Neural cell (in vitro differentiated cells): ENCODE measurements around the gene NR2C2AP.

ENCODE experiments used
- CTCF ChIP-seq: fragments of 450-650 bp; IDR thresholded peaks from 2 replicates; pipeline ENCODE4 v1.5.1; 2014; ENCODE audit warnings: antibody characterized with exemption, mild to moderate bottlenecking, moderate library complexity; ENCODE audit not compliant: poor library complexity, severe bottlenecking
- EP300 ChIP-seq: fragments of 450-650 bp; conservative IDR thresholded peaks from 2 replicates; pipeline ENCODE4 v1.6.1; 2014; ENCODE audit warnings: antibody characterized with exemption, mild to moderate bottlenecking, moderate library complexity; ENCODE audit not compliant: poor library complexity, severe bottlenecking
- POLR2AphosphoS5 ChIP-seq: IDR thresholded peaks from 2 replicates; pipeline ENCODE4 v1.6.1; 2012
- REST ChIP-seq: IDR thresholded peaks from 2 replicates; pipeline ENCODE4 v1.6.1; 2012; ENCODE audit warnings: borderline replicate concordance
- SMC3 ChIP-seq: fragments of 450-650 bp; conservative IDR thresholded peaks from 2 replicates; pipeline ENCODE4 v1.6.1; 2014; ENCODE audit warnings: antibody characterized with exemption, mild to moderate bottlenecking, moderate library complexity; ENCODE audit not compliant: poor library complexity
- TAF1 ChIP-seq: IDR thresholded peaks from 2 replicates; pipeline ENCODE4 v1.6.1; 2012; ENCODE audit warnings: low read depth

DNA sequence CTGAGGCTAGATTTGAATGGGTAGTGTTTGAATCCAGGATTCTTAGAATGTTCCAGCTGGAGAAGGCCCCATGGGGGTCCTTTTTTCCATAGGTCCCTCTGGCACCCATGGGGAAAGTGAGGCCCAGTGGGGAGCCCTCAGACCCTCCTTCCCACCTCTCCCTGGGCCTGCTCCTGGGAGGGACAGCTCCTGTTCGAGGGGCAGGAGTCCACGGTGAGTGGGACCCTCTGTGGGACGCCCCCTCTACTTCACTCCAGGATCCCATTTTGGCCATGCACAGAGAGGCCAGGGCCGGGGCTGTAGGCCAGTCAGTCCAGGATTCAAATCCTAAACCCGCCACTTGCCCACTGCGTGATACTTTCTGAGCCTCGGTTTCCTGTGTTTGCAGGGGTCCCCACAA lies 40.7 kb downstream of the NR2C2AP start:
- no peak for TF ChIP-seq POLR2AphosphoS5
- no peak for TF ChIP-seq TAF1
- no peak for TF ChIP-seq CTCF
- no peak for TF ChIP-seq EP300
- no peak for TF ChIP-seq SMC3
- no peak for TF ChIP-seq REST
